Muscle layer of colon (tissue), 2 donors: Measurements from ENCODE around the gene AVP.
"Not testable (repeated sequence)": the region's sequence is repeated elsewhere in the genome, so short reads cannot be mapped to it uniquely, and the experiment has no call there.

Source experiments
- H3K27ac ChIP-seq: one replicate; pipeline ENCODE4 v1.7.0; 2013; ENCODE audit warnings: low read depth, mild to moderate bottlenecking, low read length, moderate library complexity
- H3K27me3 ChIP-seq, 2 donors: one replicate each; pipeline ENCODE4 v1.7.0; 2013; ENCODE audit warnings: low read length in 2 of 2, mild to moderate bottlenecking in 2 of 2; ENCODE audit not compliant: insufficient read depth in 2 of 2, control insufficient read depth in 1 of 2
- H3K36me3 ChIP-seq: one replicate; pipeline ENCODE4 v1.7.0; 2013; ENCODE audit warnings: mild to moderate bottlenecking, low read length; ENCODE audit not compliant: insufficient read depth
- H3K4me1 ChIP-seq: one replicate; pipeline ENCODE4 v1.7.0; 2013; ENCODE audit warnings: mild to moderate bottlenecking, low read length; ENCODE audit not compliant: insufficient read depth
- H3K4me3 ChIP-seq, 2 donors: one replicate each; pipeline ENCODE4 v1.7.0; 2013; ENCODE audit warnings: low read length in 2 of 2, low read depth in 1 of 2, mild to moderate bottlenecking in 1 of 2, moderate library complexity in 1 of 2
- H3K9ac ChIP-seq: one replicate; pipeline ENCODE4 v1.7.0; 2013; ENCODE audit warnings: low read length
- H3K9me3 ChIP-seq: one replicate; pipeline ENCODE4 v1.7.0; 2013; ENCODE audit warnings: mild to moderate bottlenecking, low read length
- donor health status: abdominal sarcoma.
- donor health status: Adenocarcinoma of cecum.

AVP gene

DNA sequence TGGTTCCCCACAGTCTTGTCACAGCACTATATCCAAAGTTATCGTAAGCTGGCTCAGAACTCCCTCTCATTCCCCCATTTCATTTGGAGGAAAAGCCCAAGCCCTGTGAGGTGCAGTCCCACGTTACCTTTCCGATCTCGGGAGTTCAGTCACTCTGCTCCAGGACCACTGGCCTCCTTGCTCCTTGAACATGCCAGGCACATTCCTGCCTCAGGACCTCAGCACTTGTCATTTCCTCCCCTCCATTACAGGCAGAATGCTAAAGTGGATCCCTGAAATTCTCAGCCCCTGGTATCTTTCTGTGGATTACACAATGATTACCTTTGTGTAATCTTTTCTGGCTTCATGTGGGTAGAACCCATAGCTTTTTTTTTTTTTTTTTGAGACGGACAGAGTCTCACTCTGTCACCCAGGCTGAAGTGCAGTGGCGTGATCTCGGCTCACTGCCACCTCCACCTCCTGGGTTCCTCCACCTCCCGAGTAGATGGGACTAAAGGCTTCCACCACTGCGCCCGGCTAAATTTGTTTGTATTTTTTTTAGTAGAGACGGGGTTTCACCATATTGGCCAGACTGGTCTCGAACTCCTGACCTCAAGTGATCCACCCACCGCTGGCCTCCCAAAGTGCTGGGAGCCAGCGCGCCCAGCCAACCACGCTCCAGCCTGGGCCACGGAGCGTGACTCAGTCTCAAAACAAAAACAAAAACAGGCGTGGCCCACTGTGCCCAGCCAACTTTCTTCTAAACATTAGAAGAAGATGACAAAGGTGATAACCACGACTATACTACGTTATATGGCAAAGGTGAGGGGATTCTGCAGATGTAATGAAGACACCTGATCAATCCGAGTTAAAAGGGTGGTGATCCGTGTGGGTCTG lies 17.1 kb downstream of the AVP start:
- H3K4me3 ChIP-seq = no peak overlapping the region
- H3K27me3 ChIP-seq = peaks cover 0 to 19% of the 10 kb centered on the region in 2 donors
- no peak overlapping the region for H3K27ac ChIP-seq
- no peaks in the 10 kb centered on the region for H3K36me3 ChIP-seq
- H3K9ac ChIP-seq = no peak overlapping the region
- no peaks in the 10 kb centered on the region for H3K4me1 ChIP-seq
- no peaks in the 10 kb centered on the region for H3K9me3 ChIP-seq

DNA sequence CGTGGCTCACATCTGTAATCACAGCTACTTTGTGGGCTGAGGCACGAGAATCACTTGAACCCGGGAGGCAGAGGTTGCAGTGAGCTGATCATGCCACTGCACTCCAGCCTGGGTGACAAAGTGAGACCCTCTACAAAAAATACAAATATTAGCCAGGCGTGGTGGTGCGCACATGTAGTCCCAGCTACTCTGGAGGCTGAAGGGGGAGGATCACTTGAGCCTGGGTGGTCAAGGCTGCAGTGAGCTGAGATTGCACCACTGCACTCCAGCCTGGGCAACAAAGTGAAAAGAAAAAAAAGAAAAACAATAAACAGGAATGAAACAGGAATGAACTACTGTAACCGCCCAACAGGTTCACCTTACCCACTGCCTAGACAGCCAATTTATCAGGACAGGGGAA lies 20.4 kb downstream of the AVP start:
- H3K4me3 ChIP-seq, H3K9me3 ChIP-seq, H3K4me1 ChIP-seq, H3K27ac ChIP-seq, H3K36me3 ChIP-seq, H3K27me3 ChIP-seq, H3K9ac ChIP-seq: not testable (repeated sequence)

DNA sequence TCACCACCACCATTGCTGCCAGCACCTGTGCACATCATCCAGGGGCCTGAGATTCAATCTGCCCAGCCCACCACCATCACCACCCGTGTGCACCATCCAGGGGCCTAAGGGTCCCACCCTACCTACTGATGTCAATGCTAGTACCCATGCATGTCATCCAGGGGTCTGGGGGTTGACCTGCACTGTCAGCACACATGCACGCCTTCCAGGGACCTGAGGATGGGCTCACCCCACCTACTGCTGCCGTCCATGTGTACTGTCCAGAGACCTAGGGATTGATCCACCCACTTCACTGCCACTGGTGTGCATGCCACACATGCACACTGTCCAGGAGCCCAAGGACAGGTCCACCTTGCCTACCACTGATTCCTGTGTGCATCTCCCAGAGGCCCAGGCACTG lies 25.0 kb downstream of the AVP start:
- H3K27ac ChIP-seq = no peak overlapping the region
- no peak overlapping the region for H3K9ac ChIP-seq
- no peaks in the 10 kb centered on the region for H3K36me3 ChIP-seq
- no peaks in the 10 kb centered on the region for H3K27me3 ChIP-seq
- no peaks in the 10 kb centered on the region for H3K9me3 ChIP-seq
- H3K4me1 ChIP-seq = no peaks in the 10 kb centered on the region
- no peak overlapping the region for H3K4me3 ChIP-seq

DNA sequence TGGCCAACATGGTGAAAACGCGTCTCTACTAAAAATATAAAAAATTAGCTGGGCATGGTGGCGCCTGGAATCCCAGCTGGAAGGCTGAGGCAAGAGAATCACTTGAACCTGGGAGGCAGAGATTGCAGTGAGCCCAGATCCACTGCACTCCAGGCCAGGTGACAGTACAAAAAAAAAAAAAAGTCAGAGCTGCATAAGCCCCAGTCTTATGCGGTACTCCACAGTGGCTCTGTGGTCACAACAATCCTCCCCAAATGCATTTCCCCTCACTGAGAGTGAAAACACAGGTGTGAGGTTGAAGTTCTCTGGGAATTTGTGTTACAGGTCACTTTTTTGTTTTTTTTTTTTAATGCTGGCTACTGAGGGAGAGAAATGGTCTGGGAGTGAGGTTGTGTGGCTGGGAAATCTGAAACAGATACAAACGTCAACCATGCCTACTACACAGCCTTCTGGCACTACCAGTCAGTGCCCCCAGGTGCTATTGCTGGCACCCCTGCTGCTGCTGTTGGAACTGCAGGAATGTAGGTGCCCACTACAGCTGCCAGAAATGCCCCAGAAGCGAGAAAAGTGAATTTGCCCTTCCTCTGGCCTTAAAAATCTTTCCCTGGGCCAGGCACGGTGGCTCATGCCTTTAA lies 33.0 kb downstream of the AVP start:
- H3K4me3 ChIP-seq = no peak overlapping the region
- H3K4me1 ChIP-seq = peaks cover 11% of the 10 kb centered on the region
- no peaks in the 10 kb centered on the region for H3K27me3 ChIP-seq
- no peaks in the 10 kb centered on the region for H3K9me3 ChIP-seq
- no peak overlapping the region for H3K27ac ChIP-seq
- peaks cover 31% of the 10 kb centered on the region for H3K36me3 ChIP-seq
- no peak overlapping the region for H3K9ac ChIP-seq

DNA sequence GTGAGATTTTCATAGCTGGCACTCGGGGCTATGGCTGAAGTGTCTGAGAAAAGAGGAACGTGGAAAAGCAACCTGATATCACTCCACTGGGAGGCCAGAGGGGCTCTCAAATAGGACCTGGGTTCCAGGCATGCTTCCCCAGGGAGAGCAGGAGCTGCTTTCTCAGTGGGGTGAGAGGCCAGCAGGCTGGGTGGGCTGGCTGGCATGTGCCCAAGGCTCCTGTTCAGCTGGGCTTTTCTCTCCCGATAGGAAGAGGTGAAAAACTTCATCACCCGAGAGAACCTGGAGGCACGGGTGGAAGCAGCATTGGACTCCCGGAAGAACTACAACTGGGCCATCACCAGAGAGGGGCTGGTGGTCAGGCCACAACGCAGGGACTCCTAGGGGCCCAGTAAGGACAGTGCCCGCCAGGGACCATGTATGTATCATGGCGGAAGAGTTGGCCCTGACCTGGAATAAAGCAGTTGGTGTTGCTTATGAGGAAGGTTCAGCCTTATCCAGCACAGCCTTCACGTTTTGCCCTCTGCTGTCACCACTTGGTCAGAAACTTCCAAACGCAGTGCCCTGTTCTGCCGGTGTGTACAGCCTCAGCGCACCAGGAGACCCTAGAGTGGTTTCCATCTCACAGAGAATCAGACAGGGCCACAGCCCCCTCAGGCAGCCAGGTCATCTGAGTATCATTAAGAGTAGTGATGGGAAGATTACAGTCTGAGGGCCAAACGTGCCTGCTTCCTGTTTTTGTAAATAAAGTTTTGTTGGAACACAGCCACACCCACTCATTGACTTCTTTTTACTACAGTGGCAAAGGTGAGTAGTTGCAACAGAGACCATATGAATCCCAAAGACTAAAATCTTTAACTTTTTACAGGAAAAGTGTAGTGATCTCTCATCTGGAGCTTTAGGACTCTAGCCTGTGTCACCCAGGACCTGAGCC lies 36.8 kb downstream of the AVP start:
- no peaks in the 10 kb centered on the region for H3K9me3 ChIP-seq
- H3K9ac ChIP-seq = no peak overlapping the region
- H3K4me3 ChIP-seq = no peak overlapping the region
- no peaks in the 10 kb centered on the region for H3K27me3 ChIP-seq
- H3K27ac ChIP-seq = no peak overlapping the region
- peaks cover 16% of the 10 kb centered on the region for H3K4me1 ChIP-seq
- H3K36me3 ChIP-seq = peaks cover 31% of the 10 kb centered on the region

DNA sequence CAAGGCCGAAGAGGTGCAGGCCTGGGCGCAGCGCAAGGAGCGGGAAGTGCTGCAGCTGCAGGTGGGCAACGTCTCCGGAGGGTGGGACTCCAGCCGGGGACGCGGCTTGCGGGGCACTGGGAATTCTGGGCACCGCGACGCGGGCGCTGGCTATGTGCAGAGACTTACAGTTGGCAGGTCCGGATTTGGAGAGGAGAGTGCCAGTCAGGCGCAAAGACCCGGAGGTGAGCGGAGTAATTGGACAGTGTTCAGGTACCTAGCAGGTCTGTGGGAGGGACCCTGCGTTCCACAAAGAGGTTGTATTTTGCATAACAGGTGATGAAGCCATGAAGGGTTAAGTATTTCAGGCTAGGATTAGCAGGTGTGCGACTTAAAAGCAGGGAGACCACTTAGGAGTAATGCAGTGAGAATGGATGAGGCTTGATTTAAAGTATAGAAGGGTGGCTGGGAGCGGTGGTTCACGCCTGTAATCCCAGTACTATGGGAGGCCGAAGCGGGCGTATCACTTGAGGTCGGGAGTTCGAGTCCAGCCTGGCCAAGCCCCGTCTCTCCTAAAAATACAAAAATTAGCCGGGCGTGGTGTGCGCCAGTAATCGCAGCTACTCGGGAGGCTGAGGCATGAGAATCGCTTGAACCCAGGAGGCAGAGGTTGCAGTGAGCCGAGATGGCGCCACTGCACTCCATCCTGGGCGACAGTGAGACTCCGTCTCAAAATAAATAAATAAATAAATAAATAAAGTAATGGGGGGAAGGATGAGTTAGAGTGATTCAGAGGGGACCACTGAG lies 37.7 kb downstream of the AVP start:
- H3K9me3 ChIP-seq = no peaks in the 10 kb centered on the region
- peaks cover 31% of the 10 kb centered on the region for H3K36me3 ChIP-seq
- peak overlapping the region; percentile 98 for H3K27ac ChIP-seq
- peak overlapping the region; percentile 68 for H3K9ac ChIP-seq
- peaks cover 20% of the 10 kb centered on the region for H3K4me1 ChIP-seq
- H3K4me3 ChIP-seq = peak overlapping the region; percentile 78 to 89
- H3K27me3 ChIP-seq = no peaks in the 10 kb centered on the region

DNA sequence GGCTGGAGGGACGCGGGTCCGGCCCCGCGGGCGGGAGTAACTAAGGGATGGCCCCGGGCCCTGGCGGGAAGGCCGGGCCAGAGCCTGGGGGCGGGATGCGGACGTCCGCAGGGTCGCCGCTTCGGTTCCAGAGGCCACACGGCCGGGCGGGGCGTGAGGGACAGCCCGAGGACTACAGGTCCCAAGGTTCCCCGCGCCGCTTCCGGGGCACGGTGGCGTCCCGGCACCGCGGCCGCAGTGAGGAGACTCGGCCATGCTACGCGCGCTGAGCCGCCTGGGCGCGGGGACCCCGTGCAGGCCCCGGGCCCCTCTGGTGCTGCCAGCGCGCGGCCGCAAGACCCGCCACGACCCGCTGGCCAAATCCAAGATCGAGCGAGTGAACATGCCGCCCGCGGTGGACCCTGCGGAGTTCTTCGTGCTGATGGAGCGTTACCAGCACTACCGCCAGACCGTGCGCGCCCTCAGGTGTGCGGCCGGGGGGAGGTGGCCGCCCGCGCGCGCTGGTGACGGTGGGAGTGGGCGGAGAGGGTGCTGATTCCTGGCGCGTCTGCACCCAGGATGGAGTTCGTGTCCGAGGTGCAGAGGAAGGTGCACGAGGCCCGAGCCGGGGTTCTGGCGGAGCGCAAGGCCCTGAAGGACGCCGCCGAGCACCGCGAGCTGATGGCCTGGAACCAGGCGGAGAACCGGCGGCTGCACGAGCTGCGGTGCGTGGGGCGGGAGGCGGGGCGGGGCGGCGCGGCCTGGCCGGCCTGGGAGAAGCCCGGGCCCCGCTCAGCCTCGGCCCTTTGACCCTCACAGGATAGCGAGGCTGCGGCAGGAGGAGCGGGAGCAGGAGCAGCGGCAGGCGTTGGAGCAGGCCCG lies 38.5 kb downstream of the AVP start, which contains the start of gene MRPS26:
MRPS26 (plus strand) TSS at position 237 of the 861 bp plus-strand sequence; CDS start at position 254, 17 bp downstream.
- Histone ChIP-seq H3K27me3 (no peaks in the 10 kb centered on the region), H3K4me3 (peak within 1 kb of the TSS; percentile 78 to 89), H3K27ac (peak within 1 kb of the TSS; percentile 98), H3K9ac (peak within 1 kb of the TSS; percentile 68), H3K9me3 (no peaks in the 10 kb centered on the region), H3K36me3 (peaks cover 31% of the 10 kb centered on the region), H3K4me1 (peaks cover 20% of the 10 kb centered on the region)

DNA sequence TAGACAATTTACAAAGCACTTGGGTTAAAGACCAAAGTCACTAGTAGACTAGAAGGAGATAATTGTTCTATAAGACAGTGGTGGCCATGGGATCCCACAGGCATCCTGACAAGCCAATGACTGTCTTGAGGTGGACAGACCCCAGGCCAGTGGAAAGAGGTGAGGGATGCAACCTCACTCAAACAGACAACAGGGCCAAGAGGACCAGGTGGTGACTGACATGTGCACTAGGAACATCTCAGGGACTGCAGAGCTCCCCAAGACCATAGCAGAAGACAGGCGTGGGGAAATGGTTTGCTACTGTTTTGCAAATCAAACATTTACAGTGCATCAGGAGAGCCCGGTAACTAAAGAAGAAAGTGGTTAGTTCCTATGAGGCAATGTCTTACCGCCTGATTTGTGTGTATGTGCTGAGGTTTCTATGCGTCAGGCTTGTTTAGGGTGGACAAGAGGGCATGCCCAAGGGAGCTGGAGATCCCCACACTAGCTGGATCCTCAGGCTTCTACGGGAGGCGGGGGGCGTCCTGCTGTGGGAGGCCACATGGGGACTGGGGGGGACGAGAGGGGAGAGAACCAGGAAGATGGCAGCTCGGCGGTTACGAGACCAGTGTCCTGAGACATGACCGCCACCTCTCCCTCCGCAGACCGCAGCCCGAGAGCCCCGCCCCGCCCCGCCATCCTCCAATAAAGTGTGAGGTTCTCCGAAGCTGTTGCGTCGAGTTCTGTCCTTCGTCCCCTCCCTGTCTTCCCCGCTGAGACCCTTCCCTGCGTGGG lies 39.3 kb downstream of the AVP start:
- H3K4me1 ChIP-seq = peaks cover 20% of the 10 kb centered on the region
- no peaks in the 10 kb centered on the region for H3K9me3 ChIP-seq
- H3K27ac ChIP-seq = peak overlapping the region; percentile 98
- H3K36me3 ChIP-seq = peaks cover 30% of the 10 kb centered on the region
- H3K27me3 ChIP-seq = no peaks in the 10 kb centered on the region
- H3K4me3 ChIP-seq = peak overlapping the region; percentile 78 to 89
- peak overlapping the region; percentile 21 for H3K9ac ChIP-seq

DNA sequence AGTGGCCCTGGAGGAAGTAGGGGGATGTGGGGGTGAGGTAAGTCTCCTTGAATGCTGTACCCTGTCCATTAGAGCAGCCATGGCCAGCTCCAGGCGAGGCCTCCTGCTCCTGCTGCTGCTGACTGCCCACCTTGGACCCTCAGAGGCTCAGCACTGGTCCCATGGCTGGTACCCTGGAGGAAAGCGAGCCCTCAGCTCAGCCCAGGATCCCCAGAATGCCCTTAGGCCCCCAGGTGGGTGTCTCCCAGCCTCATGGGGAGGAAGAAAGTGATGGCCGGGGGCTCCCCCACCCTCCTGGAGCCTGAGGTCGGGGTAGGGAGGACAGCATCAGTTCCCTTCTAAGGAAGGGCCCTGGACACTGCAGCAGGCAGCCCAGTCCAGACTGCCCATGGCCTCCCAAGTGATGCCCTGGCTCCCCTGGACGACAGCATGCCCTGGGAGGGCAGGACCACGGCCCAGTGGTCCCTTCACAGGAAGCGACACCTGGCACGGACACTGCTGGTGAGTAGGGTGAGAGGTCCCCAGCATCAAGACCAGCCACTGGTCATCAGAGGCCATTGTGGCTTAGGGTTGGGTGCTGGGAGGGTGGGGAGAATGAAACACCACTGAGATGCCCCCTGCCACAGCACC lies 40.1 kb downstream of the AVP start:
- Histone ChIP-seq H3K36me3 (peaks cover 28% of the 10 kb centered on the region), H3K4me3 (no peak overlapping the region), H3K27me3 (no peaks in the 10 kb centered on the region), H3K9me3 (no peaks in the 10 kb centered on the region), H3K4me1 (peaks cover 20% of the 10 kb centered on the region), H3K9ac (no peak overlapping the region), H3K27ac (no peak overlapping the region)
